M059J (cell line): Measurements from ENCODE around the gene SLC13A1. TPM values are rescaled to one million over a fixed set of nuclear protein-coding genes. Genes with fewer than 3 reads are reported as not detected.
"Not testable (repeated sequence)": the region's sequence is repeated elsewhere in the genome, so short reads cannot be mapped to it uniquely, and the experiment has no call there.

ENCODE experiments used
- DNase-seq: peaks from one replicate; pipeline ENCODE4 v3.0.0-alpha.2; 2012; ENCODE audit warnings: low read depth
- total RNA-seq: library from RNA; depleted of rRNA; stranded (reverse); fragments of >200 nt; shearing (Covaris generic); gene quantifications from 2 replicates; pipeline ENCODE4 v1.2.3, GENCODE V29; 2014; rRNA removed

Gene SLC13A1, protein sequence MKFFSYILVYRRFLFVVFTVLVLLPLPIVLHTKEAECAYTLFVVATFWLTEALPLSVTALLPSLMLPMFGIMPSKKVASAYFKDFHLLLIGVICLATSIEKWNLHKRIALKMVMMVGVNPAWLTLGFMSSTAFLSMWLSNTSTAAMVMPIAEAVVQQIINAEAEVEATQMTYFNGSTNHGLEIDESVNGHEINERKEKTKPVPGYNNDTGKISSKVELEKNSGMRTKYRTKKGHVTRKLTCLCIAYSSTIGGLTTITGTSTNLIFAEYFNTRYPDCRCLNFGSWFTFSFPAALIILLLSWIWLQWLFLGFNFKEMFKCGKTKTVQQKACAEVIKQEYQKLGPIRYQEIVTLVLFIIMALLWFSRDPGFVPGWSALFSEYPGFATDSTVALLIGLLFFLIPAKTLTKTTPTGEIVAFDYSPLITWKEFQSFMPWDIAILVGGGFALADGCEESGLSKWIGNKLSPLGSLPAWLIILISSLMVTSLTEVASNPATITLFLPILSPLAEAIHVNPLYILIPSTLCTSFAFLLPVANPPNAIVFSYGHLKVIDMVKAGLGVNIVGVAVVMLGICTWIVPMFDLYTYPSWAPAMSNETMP
- not detected in 2 replicates for total RNA-seq

DNA sequence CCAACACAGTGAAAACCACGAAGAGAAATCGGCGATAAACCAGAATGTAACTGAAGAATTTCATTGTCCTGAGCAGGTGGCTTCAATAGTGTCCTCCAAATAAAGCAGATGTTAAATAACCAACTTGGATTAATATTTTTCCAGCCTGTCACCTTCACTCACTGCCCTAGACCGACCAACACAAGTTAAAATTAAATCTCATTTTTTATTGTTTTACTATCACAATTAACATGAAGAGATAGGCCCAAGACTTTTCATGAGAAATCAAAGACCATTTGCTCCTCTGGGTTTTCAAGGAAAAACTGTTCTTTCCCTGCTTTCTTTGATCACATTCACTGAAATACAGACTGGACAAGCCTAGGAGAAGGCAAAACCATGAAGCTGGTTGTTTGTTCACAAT lies at the start of gene SLC13A1:
Gene SLC13A1, minus strand, starts transcription at position 87 of the 400 bp plus-strand sequence. Its CDS starts 23 bp downstream, at position 64.
- no peak for DNase-seq

DNA sequence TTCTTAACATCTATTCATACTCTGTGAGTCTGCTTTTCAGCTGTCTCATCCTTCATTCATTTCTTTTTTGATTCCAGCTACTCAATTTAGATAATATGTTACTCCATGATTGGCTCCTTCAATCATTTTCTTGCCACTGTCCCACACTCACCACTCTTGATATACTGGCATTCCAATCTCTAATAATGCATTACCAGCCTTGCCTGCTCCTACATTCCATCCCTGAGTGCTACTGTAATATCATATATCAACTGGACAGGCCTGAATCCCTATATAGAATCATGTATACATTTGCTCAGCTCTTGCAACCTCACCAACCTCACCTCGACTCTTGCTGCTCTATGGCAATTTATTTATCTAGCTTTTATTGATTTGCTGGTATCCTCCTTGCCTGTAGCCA lies 45.0 kb upstream of the SLC13A1 start:
- DNase-seq = no peak

GRCh38 chr7:123242467-123243092 lies 42.8 kb upstream of the SLC13A1 start:
- DNase-seq = no peak

GRCh38 chr7:123241809-123242208 lies 42.0 kb upstream of the SLC13A1 start:
- DNase-seq = no peak

DNA sequence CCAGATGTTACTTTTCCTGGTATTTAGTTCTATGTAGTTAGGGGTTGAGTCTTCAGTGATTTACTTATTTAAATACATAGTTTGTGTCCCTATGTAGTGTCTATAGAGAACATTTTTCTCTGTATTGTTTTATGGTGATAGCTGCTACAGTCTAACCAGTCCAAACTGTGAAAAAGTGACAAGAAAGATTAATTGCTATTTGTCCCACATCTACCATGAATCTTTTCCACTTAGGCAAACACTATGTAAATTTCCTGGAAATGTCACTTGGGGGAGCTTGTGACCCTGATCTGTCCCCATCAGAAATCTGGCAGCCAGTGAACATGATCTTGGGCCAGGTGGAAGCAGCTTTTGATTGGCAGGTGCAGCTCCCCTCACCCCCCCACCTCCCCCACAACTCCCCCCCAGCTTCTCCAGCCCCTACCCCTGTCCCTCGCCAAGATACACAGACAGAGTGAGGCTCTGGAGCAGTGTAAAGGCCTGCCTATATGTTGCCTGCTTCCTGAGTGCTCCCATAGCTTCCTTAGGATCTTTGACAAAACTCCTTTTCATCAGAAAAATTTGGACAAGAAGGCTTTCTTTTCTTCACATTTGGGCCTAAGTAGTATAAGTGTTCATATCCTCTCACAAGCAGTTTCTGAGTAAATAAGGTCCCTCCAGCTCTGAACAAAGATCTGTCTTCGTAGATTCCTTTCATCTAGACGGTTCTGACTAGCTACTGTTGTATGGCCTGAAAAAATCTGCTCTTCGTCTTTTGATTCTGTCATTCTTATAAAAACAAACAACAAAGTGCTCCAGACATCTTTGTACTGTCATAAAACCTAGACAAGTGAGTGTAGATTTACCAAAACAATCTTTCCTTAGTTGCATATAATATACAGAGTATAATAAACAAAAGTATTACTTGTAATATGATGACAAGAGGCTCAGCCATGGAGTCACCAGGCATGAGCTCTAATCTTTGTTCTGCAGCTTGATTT lies 31.5 kb upstream of the SLC13A1 start:
- no peak for DNase-seq

GRCh38 chr7:123230603-123231002 lies 30.8 kb upstream of the SLC13A1 start:
- no peak for DNase-seq

DNA sequence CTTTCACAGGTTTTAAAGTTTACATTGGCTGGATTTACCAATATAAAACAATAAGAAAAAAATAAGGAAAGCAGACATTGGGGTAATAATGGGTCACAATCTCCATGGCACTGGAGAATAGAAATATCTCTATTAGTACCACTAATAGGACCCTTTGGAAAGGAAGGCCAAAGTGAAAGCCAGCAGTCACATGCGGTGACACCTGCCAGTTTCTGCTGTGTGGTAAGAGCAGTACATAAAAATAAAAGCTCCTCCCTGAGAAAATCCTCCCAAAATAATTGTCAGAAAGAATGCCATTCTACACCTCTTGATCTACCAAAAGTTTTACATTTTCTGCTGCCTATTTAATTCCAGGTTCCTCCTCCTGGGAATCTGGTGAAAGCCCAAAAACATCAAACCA lies 30.4 kb upstream of the SLC13A1 start:
- no peak for DNase-seq

DNA sequence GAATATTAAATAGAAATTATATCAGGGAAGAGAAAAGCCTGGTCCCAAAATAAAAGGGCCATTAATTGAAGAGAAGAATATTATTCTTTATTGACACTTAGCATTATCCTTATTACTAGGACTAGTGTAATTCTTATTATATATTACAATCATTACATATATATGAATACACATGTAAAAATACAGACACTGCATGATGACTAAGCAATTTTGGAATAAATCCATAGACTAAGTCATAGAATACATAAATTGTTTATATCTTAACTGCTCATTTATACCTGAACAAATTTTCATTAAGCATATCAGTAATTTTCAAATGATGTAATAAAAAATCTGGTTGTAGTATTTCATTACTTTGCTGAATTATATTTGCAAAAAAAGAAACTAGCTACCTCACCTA lies 29.7 kb upstream of the SLC13A1 start:
- DNase-seq = no peak

DNA sequence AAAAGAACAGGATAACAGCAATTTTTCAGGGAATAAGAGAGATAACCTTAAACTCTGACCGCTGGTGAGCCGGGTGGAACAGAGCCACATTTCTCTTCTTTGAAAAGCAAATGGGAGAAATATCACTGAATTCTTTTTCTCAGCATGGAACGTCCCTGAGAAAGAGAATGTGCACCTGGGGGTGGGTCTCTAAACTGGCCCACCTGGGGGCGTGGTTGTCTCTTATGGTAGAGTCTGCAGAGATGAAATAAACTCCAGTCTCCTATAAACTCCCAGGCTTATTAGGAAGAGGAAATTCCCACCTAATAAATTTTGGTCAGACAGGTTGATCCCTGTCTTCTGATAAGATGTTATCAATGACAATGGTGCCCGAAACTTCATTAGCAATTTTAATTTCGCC lies 27.9 kb upstream of the SLC13A1 start:
- DNase-seq = not testable (repeated sequence)

DNA sequence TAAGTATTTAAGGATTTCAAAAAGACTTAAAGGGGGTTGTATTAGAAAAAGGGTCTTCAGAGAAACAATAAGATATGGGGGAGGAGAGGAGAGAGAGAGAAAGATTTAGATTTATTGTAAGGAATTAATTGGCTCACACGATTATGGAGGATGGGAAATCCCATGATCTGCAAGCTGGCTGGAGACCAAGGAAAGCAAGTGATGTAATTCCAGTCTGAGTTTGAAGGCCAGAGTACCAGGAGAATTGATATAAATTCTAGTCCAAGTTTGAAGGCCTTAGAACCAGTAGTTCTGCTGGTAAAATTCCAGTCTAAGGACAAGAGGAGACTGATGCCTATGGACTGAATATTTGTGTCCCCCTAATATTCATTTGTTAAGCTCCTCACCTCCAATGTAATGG lies 20.6 kb upstream of the SLC13A1 start:
- DNase-seq = no peak

GRCh38 chr7:123218866-123219265 lies 19.1 kb upstream of the SLC13A1 start:
- DNase-seq = no peak

- DNase-seq = no peak
These were observed 17.1 kb upstream of the SLC13A1 start for GRCh38 chr7:123216825-123217224.

DNA sequence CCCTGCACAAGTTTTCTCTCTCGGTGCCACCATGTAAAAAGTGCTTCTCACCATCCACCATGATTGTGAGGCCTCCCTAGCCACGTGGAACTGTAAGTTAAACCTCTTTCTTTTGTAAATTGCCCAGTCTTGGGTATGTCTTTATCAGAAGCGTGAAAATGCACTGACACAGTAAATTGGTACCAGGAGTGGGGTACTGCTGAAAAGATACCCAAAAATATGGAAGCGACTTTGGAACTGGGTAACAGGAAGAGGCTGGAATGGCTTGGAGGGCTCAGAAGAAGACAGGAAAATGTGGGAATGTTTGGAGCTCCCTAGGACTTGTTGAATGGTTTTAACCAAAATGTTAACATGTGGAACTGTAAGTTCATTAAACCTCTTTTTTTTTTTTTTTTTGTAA lies 15.6 kb upstream of the SLC13A1 start:
- no peak for DNase-seq

DNA sequence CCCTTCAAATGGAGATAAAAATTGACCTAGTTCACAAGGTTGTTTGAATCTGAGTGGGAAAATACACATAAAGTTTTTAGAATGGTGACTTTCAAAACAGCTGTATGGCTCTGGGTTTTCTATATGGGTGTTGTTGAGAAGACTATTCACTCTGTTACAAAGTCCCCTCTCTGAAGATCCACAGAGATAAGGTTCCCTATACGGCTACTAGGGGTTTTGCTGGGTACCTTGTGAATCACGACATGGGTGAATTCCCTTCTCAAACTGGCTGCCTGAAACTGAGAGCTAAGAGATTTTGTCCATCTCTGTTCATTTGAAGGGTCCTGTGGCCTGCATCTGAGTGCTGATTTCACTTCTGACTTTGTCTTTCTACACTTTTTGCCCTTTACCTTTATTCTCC lies 11.8 kb upstream of the SLC13A1 start:
- no peak for DNase-seq

- DNase-seq = no peak
These were observed 11.2 kb upstream of the SLC13A1 start for GRCh38 chr7:123210986-123211385.

DNA sequence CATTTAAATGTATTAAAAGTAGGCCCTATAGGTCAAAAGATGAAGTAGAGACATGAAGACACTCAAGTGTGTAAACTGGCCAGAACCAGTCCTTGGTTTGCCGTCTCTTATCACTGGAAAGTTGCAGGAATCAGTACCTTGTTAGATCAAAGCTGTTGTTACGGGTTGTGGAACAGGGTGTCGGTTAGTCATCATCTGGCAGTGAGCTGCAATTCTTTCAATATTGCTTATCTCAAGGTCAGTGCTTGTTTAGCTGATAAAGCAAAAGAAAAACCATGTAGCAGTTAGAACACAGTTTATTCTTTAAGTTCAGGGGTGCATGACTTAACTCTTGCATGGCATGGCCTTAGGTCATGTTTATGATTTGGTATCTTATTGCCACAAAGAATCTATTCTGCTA lies 10.0 kb upstream of the SLC13A1 start:
- DNase-seq = no peak

GRCh38 chr7:123208793-123209192 lies 9.0 kb upstream of the SLC13A1 start:
- DNase-seq = no peak

- DNase-seq = no peak
These were observed 4.6 kb upstream of the SLC13A1 start for GRCh38 chr7:123204206-123204835.

DNA sequence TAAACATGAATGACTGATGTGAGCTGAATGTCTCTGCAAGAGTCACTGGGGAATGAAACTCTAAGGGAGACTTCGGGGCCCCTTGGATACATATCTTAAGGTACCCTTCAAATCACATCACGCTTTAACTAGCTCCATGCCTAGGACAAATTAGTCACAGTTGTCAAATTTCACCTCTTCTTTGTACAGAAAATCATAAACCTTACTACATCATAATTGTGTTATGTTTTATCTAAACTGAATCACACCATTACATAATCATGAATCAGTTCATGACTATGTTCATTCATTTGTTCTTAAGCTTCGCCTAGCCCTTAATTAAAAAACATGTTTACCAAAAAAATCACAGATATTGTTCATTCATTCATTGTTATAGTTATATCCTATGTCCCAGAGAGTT lies 2.1 kb upstream of the SLC13A1 start:
- DNase-seq = no peak

DNA sequence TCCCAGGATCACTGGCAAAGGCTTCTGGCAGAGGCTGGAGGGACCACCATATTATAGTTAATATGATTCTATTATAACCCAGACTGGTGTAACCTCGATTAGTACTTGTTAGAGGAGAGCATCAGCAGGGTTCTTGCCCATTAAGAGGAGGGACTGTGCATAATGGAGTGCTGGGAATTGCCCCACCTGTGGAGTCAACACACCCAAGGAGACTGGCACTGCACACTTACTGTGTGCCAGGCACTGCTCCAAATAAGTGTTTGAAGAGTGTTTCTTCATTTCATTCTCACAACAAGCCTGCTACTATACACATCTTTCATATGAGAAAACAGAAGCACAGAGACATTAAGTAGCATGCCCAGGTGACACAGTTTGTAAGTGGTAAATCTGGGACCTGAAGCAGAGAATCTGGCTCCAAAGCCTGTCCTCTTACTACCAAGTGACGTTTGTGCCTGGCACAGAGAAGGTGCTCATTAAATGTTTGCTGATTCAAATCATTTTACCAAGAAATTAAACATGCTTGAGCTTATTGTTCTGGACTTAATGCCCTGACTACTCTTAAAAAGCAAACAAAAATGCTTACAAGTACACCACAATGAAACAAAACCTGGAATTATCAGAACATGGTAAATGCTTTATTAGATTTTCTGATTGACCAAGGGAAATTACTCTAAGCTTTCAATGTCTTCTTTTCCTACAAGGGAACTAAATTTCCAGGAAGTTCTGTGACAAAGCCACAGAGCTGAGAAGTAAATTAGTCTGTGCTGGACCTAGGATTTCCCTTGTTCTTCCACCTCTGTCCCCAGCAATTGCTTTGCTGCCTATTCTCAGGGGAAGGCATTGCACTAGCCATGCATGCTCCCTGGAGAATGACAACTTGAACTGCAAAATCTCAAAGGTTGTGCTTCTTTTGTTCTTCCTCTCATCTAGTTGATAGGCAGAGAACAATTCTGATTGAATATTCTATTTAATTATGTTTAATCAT lies 809 bp downstream of the SLC13A1 start:
- DNase-seq = no peak
